ENCODE measurements around the gene XIRP1. TPM values are rescaled to one million over a fixed set of nuclear protein-coding genes. Genes with fewer than 3 reads are reported as not detected.
"Not testable (repeated sequence)": the region's sequence is repeated elsewhere in the genome, so short reads cannot be mapped to it uniquely, and the experiment has no call there.

The XIRP1 gene
- total and polyA plus RNA-seq, 4 experiments from 2014 or later: 0.03 TPM; not detected in 3

DNA sequence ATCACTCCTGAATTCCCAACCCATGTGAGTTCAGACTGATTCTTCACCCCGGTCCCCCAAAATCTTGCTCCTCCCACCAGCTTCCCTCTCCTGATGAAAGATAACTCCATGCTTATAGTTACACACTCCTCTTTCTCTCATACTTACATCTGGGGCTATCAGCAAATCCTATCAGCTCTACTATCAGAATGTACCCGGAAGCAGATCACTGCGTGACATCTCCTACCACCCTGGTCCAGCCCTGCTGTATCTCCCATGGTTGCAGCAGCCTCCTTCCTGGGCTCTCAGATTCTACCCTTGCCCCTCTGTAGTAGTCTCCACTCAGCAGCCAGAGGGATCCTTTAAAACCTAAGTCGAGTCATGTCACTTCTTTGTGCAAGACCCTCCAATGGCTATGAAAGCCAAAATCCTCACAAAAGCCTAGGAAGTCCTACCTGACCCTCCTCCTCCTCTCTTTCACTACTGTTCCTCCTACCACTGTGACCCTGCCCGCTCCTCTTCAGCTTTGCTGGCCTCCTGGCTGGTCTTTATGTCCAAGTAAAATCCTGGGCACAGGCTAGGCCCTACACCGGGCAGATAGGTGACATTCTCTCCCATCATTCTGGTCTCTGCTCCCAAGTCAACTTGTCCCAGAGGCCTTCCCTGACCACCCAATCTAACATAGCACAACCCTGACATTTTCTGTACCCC is 16.2 kb downstream of the XIRP1 start:
- H3K4me1 Mint-ChIP-seq: peaks cover 30 to 43% (median 36%) of the 10 kb centered on the region in 4 donors
- Histone ChIP-seq H3K27ac (ENCODE audit: low read depth, low read length) (peak overlapping the region; percentile 63), H3K4me3 (ENCODE audit: low read length in 2 of 2) (no peak overlapping the region), H3K4me1 (ENCODE audit: insufficient read depth, low read length) (peaks cover 36% of the 10 kb centered on the region), H3K27me3 (ENCODE audit: insufficient read depth, low read length) (no peaks in the 10 kb centered on the region), H3K36me3 (ENCODE audit: insufficient read depth, low read length) (no peaks in the 10 kb centered on the region), H3K9me3 (ENCODE audit: control insufficient read depth in 1 of 2, low read length in 2 of 2) (no peaks in the 10 kb centered on the region)
- no peaks in the 10 kb centered on the region for H3K36me3 Mint-ChIP-seq
- H3K9me3 Mint-ChIP-seq: peaks cover 0 to 2% (median 0%) of the 10 kb centered on the region in 8 donors
- no peak for DNase-seq
- intact Hi-C loops (cut with micrococcal nuclease): no loop called here
- ChIA-PET POLR2A (ENCODE audit: partially characterized antibody) (interaction anchor here (0.9 to 2.4 kb wide), 2 partner anchors 68 to 71 kb away, joined by 3 to 13 read pairs; partner anchors contain the start of genes GORASP1 and TTC21A), CTCF (ENCODE audit: partially characterized antibody) (interaction anchor here (0.7 to 1.3 kb wide), 4 partner anchors 9 to 112 kb away, joined by 3 to 4 read pairs (median 3); no protein-coding TSS in a partner anchor)
- H3K4me3 Mint-ChIP-seq: peak overlapping the region in 2 of 8 donors; percentile 4 to 8
- peak overlapping the region; percentile 68 to 97 (median 95) for H3K27ac Mint-ChIP-seq
- no peaks in the 10 kb centered on the region for H3K27me3 Mint-ChIP-seq

DNA sequence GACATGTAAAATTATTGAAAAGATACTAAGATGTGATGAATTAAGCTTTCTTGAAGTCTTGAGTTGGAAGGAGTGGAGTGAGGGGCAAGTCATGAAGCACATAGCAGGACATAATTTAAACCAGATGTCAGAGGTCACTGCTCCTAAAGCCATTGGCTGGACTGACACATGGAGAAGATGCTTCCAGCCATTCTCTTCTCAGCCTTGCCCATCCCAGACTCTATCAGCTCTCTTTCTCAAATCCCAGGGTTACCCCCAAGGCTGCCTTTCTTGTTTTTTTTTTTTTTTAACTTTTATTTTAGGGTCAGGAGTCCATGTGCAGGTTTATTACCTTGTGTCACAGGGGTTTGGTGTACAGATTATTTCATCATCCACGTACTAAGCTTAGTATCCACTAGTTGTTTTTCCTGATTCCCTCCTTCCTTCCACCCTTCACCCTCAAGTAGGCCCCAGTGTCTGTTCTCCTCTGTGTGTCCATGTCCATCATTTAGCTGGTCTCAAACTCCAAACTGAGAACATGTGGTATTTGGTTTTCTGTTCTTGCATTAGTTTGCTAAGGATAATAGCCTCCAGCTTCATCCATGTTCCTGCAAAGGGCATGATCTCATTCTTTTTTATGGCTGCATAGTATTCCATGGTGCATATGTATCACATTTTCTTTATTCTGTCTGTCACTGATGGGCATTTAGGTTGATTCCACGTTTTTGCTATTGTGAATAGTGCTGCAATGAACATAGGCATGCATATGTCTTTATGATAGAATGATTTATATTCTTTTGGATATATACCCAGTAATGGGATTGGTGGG is 18.9 kb downstream of the XIRP1 start:
- no peak for DNase-seq
- no peaks in the 10 kb centered on the region for H3K36me3 Mint-ChIP-seq
- peaks cover 8 to 18% (median 14%) of the 10 kb centered on the region in 4 donors for H3K4me1 Mint-ChIP-seq
- Histone ChIP-seq H3K4me1 (ENCODE audit: insufficient read depth, low read length) (peaks cover 12% of the 10 kb centered on the region), H3K27me3 (ENCODE audit: insufficient read depth, low read length) (no peaks in the 10 kb centered on the region), H3K27ac (ENCODE audit: low read depth, low read length) (no peak overlapping the region), H3K9me3 (ENCODE audit: control insufficient read depth in 1 of 2, low read length in 2 of 2) (no peaks in the 10 kb centered on the region), H3K36me3 (ENCODE audit: insufficient read depth, low read length) (no peaks in the 10 kb centered on the region), H3K4me3 (ENCODE audit: low read length in 2 of 2) (no peak overlapping the region)
- H3K9me3 Mint-ChIP-seq: peaks cover 0 to 2% (median 0%) of the 10 kb centered on the region in 8 donors
- H3K27ac Mint-ChIP-seq: peak overlapping the region in 2 of 7 donors; percentile 8 to 55
- intact Hi-C loops (cut with micrococcal nuclease): no loop called here
- CTCF ChIA-PET (ENCODE audit: partially characterized antibody): interaction anchor here (0.7 to 3.0 kb wide), 5 partner anchors 10 to 119 kb away, joined by 3 to 21 read pairs (median 13); no protein-coding TSS in a partner anchor
- H3K27me3 Mint-ChIP-seq: no peaks in the 10 kb centered on the region
- POLR2A ChIA-PET (ENCODE audit: partially characterized antibody): interaction anchor here (1.1 kb wide), 1 partner anchor 10 kb away, joined by 3 read pairs; no protein-coding TSS in a partner anchor
- no peak overlapping the region for H3K4me3 Mint-ChIP-seq

DNA sequence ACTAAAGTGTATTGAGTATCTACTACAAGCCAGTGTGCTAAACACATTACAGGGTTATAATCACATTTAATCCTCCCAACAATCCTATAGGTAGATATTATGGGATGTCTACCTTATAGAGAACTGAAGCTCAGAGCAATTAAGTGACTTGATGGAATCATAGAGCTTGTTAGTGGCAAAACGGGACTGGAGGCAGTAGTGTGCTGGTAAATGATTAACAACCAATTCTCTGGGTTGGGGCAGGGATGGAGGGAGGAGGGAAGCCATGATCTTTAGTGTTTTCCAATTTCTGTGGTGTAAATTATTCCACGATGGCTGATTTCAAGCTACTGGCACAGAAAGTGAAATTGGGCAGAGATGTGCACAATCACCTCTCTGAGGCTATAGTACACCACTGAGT is 20.5 kb downstream of the XIRP1 start:
- POLR2A ChIA-PET (ENCODE audit: partially characterized antibody): interaction anchor here (0.8 to 1.0 kb wide), 2 partner anchors 14 to 25 kb away, joined by 3 read pairs; no protein-coding TSS in a partner anchor
- CTCF ChIA-PET (ENCODE audit: partially characterized antibody): interaction anchor here (1.0 to 3.0 kb wide), 7 partner anchors 13 to 120 kb away, joined by 3 to 21 read pairs (median 4); no protein-coding TSS in a partner anchor
- Histone ChIP-seq H3K27ac (ENCODE audit: low read depth, low read length) (no peak overlapping the region), H3K9me3 (ENCODE audit: control insufficient read depth in 1 of 2, low read length in 2 of 2) (no peaks in the 10 kb centered on the region), H3K27me3 (ENCODE audit: insufficient read depth, low read length) (no peaks in the 10 kb centered on the region), H3K36me3 (ENCODE audit: insufficient read depth, low read length) (no peaks in the 10 kb centered on the region), H3K4me1 (ENCODE audit: insufficient read depth, low read length) (peaks cover under 1% of the 10 kb centered on the region), H3K4me3 (ENCODE audit: low read length in 2 of 2) (no peak overlapping the region)
- Mint-ChIP-seq H3K36me3 (no peaks in the 10 kb centered on the region), H3K27ac (no peak overlapping the region), H3K9me3 (peaks cover 0 to 2% (median 0%) of the 10 kb centered on the region in 8 donors), H3K4me3 (no peak overlapping the region), H3K4me1 (peaks cover 0 to 11% (median 6%) of the 10 kb centered on the region in 4 donors), H3K27me3 (no peaks in the 10 kb centered on the region)
- no peak for DNase-seq
- intact Hi-C loops (cut with micrococcal nuclease): no loop called here

DNA sequence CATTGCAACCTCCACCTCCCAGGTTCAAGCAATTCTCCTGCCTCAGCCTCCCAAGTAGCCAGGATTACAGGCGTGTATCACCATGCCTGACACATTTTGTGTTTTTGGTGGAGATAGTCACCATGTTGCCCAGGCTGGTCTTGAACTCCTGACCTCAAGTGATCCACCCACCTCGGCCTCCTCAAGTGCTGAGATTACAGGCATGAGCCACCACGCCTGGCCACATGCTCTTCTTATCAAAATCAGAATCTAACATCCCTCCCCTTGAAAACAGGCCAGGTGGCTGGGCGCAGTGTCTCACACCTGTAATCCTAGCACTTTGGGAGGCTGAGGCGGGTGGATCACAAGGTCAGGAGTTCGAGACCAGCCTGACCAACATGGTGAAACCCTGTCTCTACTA is 21.5 kb downstream of the XIRP1 start:
- H3K9me3 ChIP-seq (ENCODE audit: control insufficient read depth in 1 of 2, low read length in 2 of 2); H3K27me3 ChIP-seq (ENCODE audit: insufficient read depth, low read length); H3K36me3 ChIP-seq (ENCODE audit: insufficient read depth, low read length); H3K9me3 Mint-ChIP-seq; H3K27me3 Mint-ChIP-seq; H3K27ac Mint-ChIP-seq; H3K4me1 ChIP-seq (ENCODE audit: insufficient read depth, low read length); H3K4me1 Mint-ChIP-seq; H3K4me3 Mint-ChIP-seq; H3K4me3 ChIP-seq (ENCODE audit: low read length in 2 of 2); H3K27ac ChIP-seq (ENCODE audit: low read depth, low read length); DNase-seq; H3K36me3 Mint-ChIP-seq; intact Hi-C loops (cut with micrococcal nuclease): not testable (repeated sequence)
- CTCF ChIA-PET (ENCODE audit: partially characterized antibody): interaction anchor here (1.0 to 3.0 kb wide), 4 partner anchors 16 to 117 kb away, joined by 3 to 21 read pairs (median 8); no protein-coding TSS in a partner anchor
- POLR2A ChIA-PET (ENCODE audit: partially characterized antibody): interaction anchor here (1.6 kb wide), 1 partner anchor 23 kb away, joined by 4 read pairs; no protein-coding TSS in a partner anchor

DNA sequence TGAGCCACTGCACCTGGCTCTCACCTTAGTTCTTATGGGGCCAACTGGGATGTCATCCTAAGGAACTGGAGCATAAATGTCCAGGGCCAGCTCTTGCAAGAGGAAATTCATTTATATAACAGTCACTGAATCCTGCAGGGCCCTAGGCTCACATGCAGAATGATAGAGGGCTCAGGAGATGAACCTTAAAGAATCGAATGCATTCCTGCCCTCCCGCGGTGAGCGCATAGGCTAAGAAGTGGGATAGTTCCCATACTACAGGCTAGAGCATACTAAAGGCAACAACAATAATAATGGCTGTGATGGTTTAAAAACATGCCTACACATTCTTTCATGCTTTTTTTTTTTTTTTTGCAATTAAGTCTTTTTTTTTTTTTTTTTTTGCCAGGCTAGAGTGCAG is 21.9 kb downstream of the XIRP1 start:
- Histone ChIP-seq H3K27ac (ENCODE audit: low read depth, low read length) (no peak overlapping the region), H3K36me3 (ENCODE audit: insufficient read depth, low read length) (no peaks in the 10 kb centered on the region), H3K27me3 (ENCODE audit: insufficient read depth, low read length) (no peaks in the 10 kb centered on the region), H3K9me3 (ENCODE audit: control insufficient read depth in 1 of 2, low read length in 2 of 2) (no peaks in the 10 kb centered on the region), H3K4me3 (ENCODE audit: low read length in 2 of 2) (no peak overlapping the region), H3K4me1 (ENCODE audit: insufficient read depth, low read length) (no peaks in the 10 kb centered on the region)
- CTCF ChIA-PET (ENCODE audit: partially characterized antibody): interaction anchor here (1.6 kb wide), 1 partner anchor 23 kb away, joined by 3 read pairs; no protein-coding TSS in a partner anchor
- Mint-ChIP-seq H3K36me3 (no peaks in the 10 kb centered on the region), H3K4me3 (no peak overlapping the region), H3K27me3 (no peaks in the 10 kb centered on the region), H3K27ac (no peak overlapping the region), H3K4me1 (peaks cover 0 to 1% (median 0%) of the 10 kb centered on the region in 4 donors), H3K9me3 (peaks cover 0 to 2% (median 0%) of the 10 kb centered on the region in 8 donors)
- POLR2A ChIA-PET (ENCODE audit: partially characterized antibody): interaction anchor here (1.0 to 1.6 kb wide), 2 partner anchors 10 to 23 kb away, joined by 4 read pairs; no protein-coding TSS in a partner anchor
- DNase-seq: no peak
- intact Hi-C loops (cut with micrococcal nuclease): no loop called here

DNA sequence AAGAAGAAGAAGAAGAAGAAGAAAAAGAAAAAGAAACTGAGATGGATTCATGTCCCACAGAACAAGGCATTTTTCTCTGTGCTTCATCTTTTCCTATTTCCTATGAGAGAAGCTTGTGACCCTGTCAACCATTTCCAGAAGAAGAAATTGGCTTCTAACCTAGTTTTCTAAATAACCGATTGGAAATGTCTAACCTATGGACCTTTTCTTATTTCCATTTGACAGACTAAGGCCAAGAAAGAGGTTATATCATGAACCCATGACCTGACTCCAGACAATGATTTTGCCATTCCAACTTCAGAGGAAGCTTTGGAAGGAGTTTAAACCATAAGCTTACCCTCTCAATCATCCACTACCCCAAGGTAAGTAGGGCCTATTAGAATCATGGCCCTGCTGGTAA is 22.7 kb downstream of the XIRP1 start:
- no peak overlapping the region for H3K27ac Mint-ChIP-seq
- POLR2A ChIA-PET (ENCODE audit: partially characterized antibody): interaction anchor here (1.0 to 1.6 kb wide), 2 partner anchors 10 to 22 kb away, joined by 4 read pairs; no protein-coding TSS in a partner anchor

More for the DNA sequence above, 22.7 kb downstream of the XIRP1 start:
- H3K9me3 ChIP-seq (ENCODE audit: control insufficient read depth in 1 of 2, low read length in 2 of 2): no peaks in the 10 kb centered on the region
- H3K27me3 Mint-ChIP-seq: no peaks in the 10 kb centered on the region
- CTCF ChIA-PET (ENCODE audit: partially characterized antibody): interaction anchor here (0.8 to 1.6 kb wide), 3 partner anchors 22 to 123 kb away, joined by 3 to 7 read pairs (median 6); no protein-coding TSS in a partner anchor
- no peak overlapping the region for H3K4me3 ChIP-seq (ENCODE audit: low read length in 2 of 2)
- H3K4me3 Mint-ChIP-seq: no peak overlapping the region
- peaks cover 0 to under 1% (median 0%) of the 10 kb centered on the region in 8 donors for H3K9me3 Mint-ChIP-seq
- no peaks in the 10 kb centered on the region for H3K4me1 ChIP-seq (ENCODE audit: insufficient read depth, low read length)
- H3K27ac ChIP-seq (ENCODE audit: low read depth, low read length): no peak overlapping the region
- intact Hi-C loops (cut with micrococcal nuclease): no loop called here
- DNase-seq: no peak
- H3K36me3 Mint-ChIP-seq: no peaks in the 10 kb centered on the region
- no peaks in the 10 kb centered on the region for H3K27me3 ChIP-seq (ENCODE audit: insufficient read depth, low read length)
- no peaks in the 10 kb centered on the region for H3K36me3 ChIP-seq (ENCODE audit: insufficient read depth, low read length)
- peaks cover 0 to under 1% (median 0%) of the 10 kb centered on the region in 4 donors for H3K4me1 Mint-ChIP-seq

Data from CD4-positive, alpha-beta memory T cell (primary cell).